ENCODE measurements around the gene PHF11. TPM values are rescaled to one million over a fixed set of nuclear protein-coding genes. Genes with fewer than 3 reads are reported as not detected.

Gene PHF11
- total RNA-seq, 2 donors from 2014 or later: 16.8 to 21.0 TPM

GRCh38 chr13:49512578-49512977 lies 16.8 kb downstream of the PHF11 start:
- H3K4me1 ChIP-seq (ENCODE audit: control insufficient read depth, insufficient read depth, low read length): no peaks in the 10 kb centered on the region
- no peaks in the 10 kb centered on the region for H3K9me3 ChIP-seq (ENCODE audit: control insufficient read depth, low read length)
- WGBS, 2 experiments (ENCODE audit: insufficient coverage in 1 of 2, insufficient read length in 1 of 2): 89 to 90% methylated on average over 2 of the region's 2 CpGs
- H3K36me3 Mint-ChIP-seq (ENCODE audit: low read depth): peaks cover 30% of the 10 kb centered on the region
- H3K4me1 Mint-ChIP-seq: peaks cover 4% of the 10 kb centered on the region
- TF ChIP-seq CTCF (conservative IDR thresholded peaks at IDR 0.05): no peak
- no peaks in the 10 kb centered on the region for H3K27me3 ChIP-seq (ENCODE audit: control insufficient read depth, insufficient read depth, low read length, poor library complexity, severe bottlenecking)
- no peak overlapping the region for H3K4me3 Mint-ChIP-seq
- H3K27ac ChIP-seq (ENCODE audit: low read depth, low read length): no peak overlapping the region
- H3K9ac ChIP-seq (ENCODE audit: extremely low read depth, low read length, poor library complexity, severe bottlenecking): no peak overlapping the region
- no peaks in the 10 kb centered on the region for H3K36me3 ChIP-seq (ENCODE audit: control insufficient read depth, insufficient read depth, low read length)
- no peak overlapping the region for H3K4me3 ChIP-seq (ENCODE audit: low read length)
- H3K9me3 Mint-ChIP-seq: no peaks in the 10 kb centered on the region
- no peak overlapping the region for H3K27ac Mint-ChIP-seq
- no peak for DNase-seq
- no peaks in the 10 kb centered on the region for H3K27me3 Mint-ChIP-seq (ENCODE audit: insufficient read depth)

- Mint-ChIP-seq H3K4me1 (peaks cover 4% of the 10 kb centered on the region), H3K27me3 (ENCODE audit: insufficient read depth) (no peaks in the 10 kb centered on the region), H3K27ac (no peak overlapping the region), H3K36me3 (ENCODE audit: low read depth) (peaks cover 30% of the 10 kb centered on the region), H3K4me3 (no peak overlapping the region), H3K9me3 (no peaks in the 10 kb centered on the region)
- Histone ChIP-seq H3K4me3 (ENCODE audit: low read length) (no peak overlapping the region), H3K9ac (ENCODE audit: extremely low read depth, low read length, poor library complexity, severe bottlenecking) (no peak overlapping the region), H3K27me3 (ENCODE audit: control insufficient read depth, insufficient read depth, low read length, poor library complexity, severe bottlenecking) (no peaks in the 10 kb centered on the region), H3K9me3 (ENCODE audit: control insufficient read depth, low read length) (no peaks in the 10 kb centered on the region), H3K27ac (ENCODE audit: low read depth, low read length) (no peak overlapping the region), H3K4me1 (ENCODE audit: control insufficient read depth, insufficient read depth, low read length) (no peaks in the 10 kb centered on the region), H3K36me3 (ENCODE audit: control insufficient read depth, insufficient read depth, low read length) (peaks cover 4% of the 10 kb centered on the region)
- 90 to 100% methylated on average over 3 to 5 of the region's 5 CpGs for WGBS, 2 experiments (ENCODE audit: insufficient coverage in 1 of 2, insufficient read length in 1 of 2)
- TF ChIP-seq CTCF (conservative IDR thresholded peaks at IDR 0.05): no peak
- DNase-seq: no peak
Measured at GRCh38 chr13:49516467-49516866, 20.7 kb downstream of the PHF11 start.

- TF ChIP-seq CTCF (conservative IDR thresholded peaks at IDR 0.05): peak; percentile 73
- no peaks in the 10 kb centered on the region for H3K27me3 ChIP-seq (ENCODE audit: control insufficient read depth, insufficient read depth, low read length, poor library complexity, severe bottlenecking)
- no peaks in the 10 kb centered on the region for H3K9me3 ChIP-seq (ENCODE audit: control insufficient read depth, low read length)
- no peak overlapping the region for H3K9ac ChIP-seq (ENCODE audit: extremely low read depth, low read length, poor library complexity, severe bottlenecking)
- 76 to 82% methylated on average over 6 of the region's 6 CpGs for WGBS, 2 experiments (ENCODE audit: insufficient coverage in 1 of 2, insufficient read length in 1 of 2)
- Mint-ChIP-seq H3K27me3 (ENCODE audit: insufficient read depth) (no peaks in the 10 kb centered on the region), H3K4me3 (no peak overlapping the region), H3K9me3 (no peaks in the 10 kb centered on the region), H3K36me3 (ENCODE audit: low read depth) (peaks cover 33% of the 10 kb centered on the region), H3K4me1 (peaks cover 4% of the 10 kb centered on the region), H3K27ac (no peak overlapping the region)
- peaks cover 9% of the 10 kb centered on the region for H3K36me3 ChIP-seq (ENCODE audit: control insufficient read depth, insufficient read depth, low read length)
- H3K27ac ChIP-seq (ENCODE audit: low read depth, low read length): no peak overlapping the region
- no peaks in the 10 kb centered on the region for H3K4me1 ChIP-seq (ENCODE audit: control insufficient read depth, insufficient read depth, low read length)
- H3K4me3 ChIP-seq (ENCODE audit: low read length): no peak overlapping the region
- DNase-seq: peak; percentile 70
Measured at GRCh38 chr13:49517461-49517860, 21.7 kb downstream of the PHF11 start.
